ENCODE data around the gene ASPHD1. TPM values are rescaled to one million over a fixed set of nuclear protein-coding genes. Genes with fewer than 3 reads are reported as not detected.
"Not testable (repeated sequence)": the region's sequence is repeated elsewhere in the genome, so short reads cannot be mapped to it uniquely, and the experiment has no call there.

ASPHD1 gene
- total RNA-seq, 1 experiment from 2014 or later: 5.7 TPM

DNA sequence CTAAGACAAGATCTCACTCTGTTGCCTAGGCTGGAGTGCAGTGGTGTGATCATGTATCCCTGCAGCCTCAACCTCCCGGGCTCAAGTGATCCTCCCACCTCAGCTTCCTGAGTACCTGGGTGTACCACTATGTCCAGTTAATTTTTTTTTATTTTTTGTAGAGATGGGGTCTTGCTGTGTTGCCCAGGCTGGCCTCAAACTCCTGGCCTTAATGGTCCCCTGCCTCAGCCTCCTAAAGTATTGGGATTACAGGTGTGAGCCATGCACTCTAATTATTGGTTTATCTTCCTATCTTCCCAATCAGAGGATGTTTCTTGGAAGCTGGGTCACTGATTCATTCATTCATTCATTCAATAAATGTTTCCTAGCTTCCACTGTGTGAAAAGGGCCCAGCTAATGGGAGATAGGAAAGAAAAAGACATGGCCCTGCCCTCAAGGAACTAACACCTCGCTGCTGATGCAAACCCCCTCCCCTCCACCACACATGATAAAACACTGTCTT lies 8.5 kb downstream of the ASPHD1 start:
- no peak overlapping the region for H3K27ac Mint-ChIP-seq (ENCODE audit: low read depth, unreplicated experiment)
- intact Hi-C loops (cut with micrococcal nuclease): no loop called here
- no peak overlapping the region for H3K4me3 Mint-ChIP-seq (ENCODE audit: unreplicated experiment)
- DNase-seq (ENCODE audit: unreplicated experiment): no peak
- ChIA-PET CTCF (no interaction called here), POLR2A (interaction anchor here (0.6 to 2.4 kb wide), 4 partner anchors 8 to 87 kb away, joined by 3 to 11 read pairs (median 4); partner anchors contain the start of genes ASPHD1, INO80E and TAOK2)
- H3K27me3 Mint-ChIP-seq (ENCODE audit: insufficient read depth, unreplicated experiment): no peaks in the 10 kb centered on the region
- no peaks in the 10 kb centered on the region for H3K9me3 Mint-ChIP-seq (ENCODE audit: unreplicated experiment)
- no TSS peak for BruUV-seq (replicated peaks)
- H3K4me1 Mint-ChIP-seq (ENCODE audit: insufficient read depth, unreplicated experiment): no peaks in the 10 kb centered on the region
- TF ChIP-seq, protein P1, sequence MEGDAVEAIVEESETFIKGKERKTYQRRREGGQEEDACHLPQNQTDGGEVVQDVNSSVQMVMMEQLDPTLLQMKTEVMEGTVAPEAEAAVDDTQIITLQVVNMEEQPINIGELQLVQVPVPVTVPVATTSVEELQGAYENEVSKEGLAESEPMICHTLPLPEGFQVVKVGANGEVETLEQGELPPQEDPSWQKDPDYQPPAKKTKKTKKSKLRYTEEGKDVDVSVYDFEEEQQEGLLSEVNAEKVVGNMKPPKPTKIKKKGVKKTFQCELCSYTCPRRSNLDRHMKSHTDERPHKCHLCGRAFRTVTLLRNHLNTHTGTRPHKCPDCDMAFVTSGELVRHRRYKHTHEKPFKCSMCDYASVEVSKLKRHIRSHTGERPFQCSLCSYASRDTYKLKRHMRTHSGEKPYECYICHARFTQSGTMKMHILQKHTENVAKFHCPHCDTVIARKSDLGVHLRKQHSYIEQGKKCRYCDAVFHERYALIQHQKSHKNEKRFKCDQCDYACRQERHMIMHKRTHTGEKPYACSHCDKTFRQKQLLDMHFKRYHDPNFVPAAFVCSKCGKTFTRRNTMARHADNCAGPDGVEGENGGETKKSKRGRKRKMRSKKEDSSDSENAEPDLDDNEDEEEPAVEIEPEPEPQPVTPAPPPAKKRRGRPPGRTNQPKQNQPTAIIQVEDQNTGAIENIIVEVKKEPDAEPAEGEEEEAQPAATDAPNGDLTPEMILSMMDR (IDR thresholded peaks at IDR 0.05; ENCODE audit: unreplicated experiment): no peak
- peaks cover 23% of the 10 kb centered on the region for H3K36me3 Mint-ChIP-seq (ENCODE audit: insufficient read depth, unreplicated experiment)

DNA sequence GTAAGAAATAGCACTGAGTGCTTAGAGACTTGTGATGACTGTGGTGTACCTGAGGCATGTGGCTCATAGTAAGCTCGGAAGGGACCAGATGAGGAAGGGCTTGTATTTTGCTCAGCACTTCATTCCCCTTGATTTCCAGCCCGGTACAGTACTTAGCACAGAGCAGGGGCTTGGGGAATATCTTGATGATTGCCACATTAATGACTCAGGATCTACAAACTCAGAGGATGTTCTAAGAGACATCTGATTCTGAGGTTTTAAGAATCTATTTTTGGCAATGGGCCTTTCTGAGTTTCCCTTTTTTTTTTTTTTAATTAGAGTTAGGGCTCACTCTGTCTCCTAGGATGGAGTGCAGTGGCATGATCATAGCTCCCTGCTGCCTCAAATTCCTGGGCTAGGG lies 9.1 kb downstream of the ASPHD1 start:
- Mint-ChIP-seq H3K27me3 (ENCODE audit: insufficient read depth, unreplicated experiment) (no peaks in the 10 kb centered on the region), H3K36me3 (ENCODE audit: insufficient read depth, unreplicated experiment) (peaks cover 27% of the 10 kb centered on the region), H3K4me3 (ENCODE audit: unreplicated experiment) (no peak overlapping the region), H3K9me3 (ENCODE audit: unreplicated experiment) (no peaks in the 10 kb centered on the region), H3K4me1 (ENCODE audit: insufficient read depth, unreplicated experiment) (no peaks in the 10 kb centered on the region), H3K27ac (ENCODE audit: low read depth, unreplicated experiment) (no peak overlapping the region)
- CTCF ChIA-PET: interaction anchor here (0.6 kb wide), 1 partner anchor 61 kb away, joined by 4 read pairs; no protein-coding TSS in a partner anchor
- intact Hi-C loops (cut with micrococcal nuclease): no loop called here
- TF ChIP-seq, protein P1 (IDR thresholded peaks at IDR 0.05; ENCODE audit: unreplicated experiment): no peak
- no peak for DNase-seq (ENCODE audit: unreplicated experiment)
- BruUV-seq (replicated peaks): no TSS peak
- POLR2A ChIA-PET: interaction anchor here (1.2 to 2.4 kb wide), 2 partner anchors 9 to 87 kb away, joined by 4 to 11 read pairs; partner anchors contain the start of genes ASPHD1 and INO80E

DNA sequence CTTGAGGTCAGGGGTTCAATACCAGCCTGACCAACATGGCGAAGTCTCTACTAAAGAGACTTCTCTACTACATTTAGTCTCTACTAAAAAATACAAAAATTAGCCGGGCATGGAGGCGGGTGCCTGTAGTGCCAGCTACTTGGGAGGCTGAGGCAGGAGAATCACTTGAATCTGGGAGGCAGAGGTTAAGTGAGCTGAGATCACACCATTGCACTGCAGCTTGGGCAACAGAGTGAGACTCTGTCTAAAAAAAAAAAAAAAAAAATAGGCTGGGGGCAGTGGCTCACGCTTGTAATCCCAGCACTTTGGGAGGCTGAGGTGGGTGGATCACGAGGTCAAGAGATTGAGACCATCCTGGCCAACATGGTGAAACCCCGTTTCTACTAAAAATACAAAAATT lies 9.6 kb downstream of the ASPHD1 start:
- H3K27me3 Mint-ChIP-seq (ENCODE audit: insufficient read depth, unreplicated experiment); DNase-seq (ENCODE audit: unreplicated experiment); intact Hi-C loops (cut with micrococcal nuclease); BruUV-seq (replicated peaks); H3K4me1 Mint-ChIP-seq (ENCODE audit: insufficient read depth, unreplicated experiment); H3K4me3 Mint-ChIP-seq (ENCODE audit: unreplicated experiment); H3K9me3 Mint-ChIP-seq (ENCODE audit: unreplicated experiment); H3K27ac Mint-ChIP-seq (ENCODE audit: low read depth, unreplicated experiment): not testable (repeated sequence)
- POLR2A ChIA-PET: interaction anchor here (0.6 to 2.4 kb wide), 3 partner anchors 9 to 86 kb away, joined by 3 to 11 read pairs (median 4); partner anchors contain the start of genes ASPHD1 and INO80E
- CTCF ChIA-PET: interaction anchor here (0.6 kb wide), 2 partner anchors 13 to 60 kb away, joined by 4 read pairs; no protein-coding TSS in a partner anchor
- H3K36me3 Mint-ChIP-seq (ENCODE audit: insufficient read depth, unreplicated experiment): peaks cover 31% of the 10 kb centered on the region

DNA sequence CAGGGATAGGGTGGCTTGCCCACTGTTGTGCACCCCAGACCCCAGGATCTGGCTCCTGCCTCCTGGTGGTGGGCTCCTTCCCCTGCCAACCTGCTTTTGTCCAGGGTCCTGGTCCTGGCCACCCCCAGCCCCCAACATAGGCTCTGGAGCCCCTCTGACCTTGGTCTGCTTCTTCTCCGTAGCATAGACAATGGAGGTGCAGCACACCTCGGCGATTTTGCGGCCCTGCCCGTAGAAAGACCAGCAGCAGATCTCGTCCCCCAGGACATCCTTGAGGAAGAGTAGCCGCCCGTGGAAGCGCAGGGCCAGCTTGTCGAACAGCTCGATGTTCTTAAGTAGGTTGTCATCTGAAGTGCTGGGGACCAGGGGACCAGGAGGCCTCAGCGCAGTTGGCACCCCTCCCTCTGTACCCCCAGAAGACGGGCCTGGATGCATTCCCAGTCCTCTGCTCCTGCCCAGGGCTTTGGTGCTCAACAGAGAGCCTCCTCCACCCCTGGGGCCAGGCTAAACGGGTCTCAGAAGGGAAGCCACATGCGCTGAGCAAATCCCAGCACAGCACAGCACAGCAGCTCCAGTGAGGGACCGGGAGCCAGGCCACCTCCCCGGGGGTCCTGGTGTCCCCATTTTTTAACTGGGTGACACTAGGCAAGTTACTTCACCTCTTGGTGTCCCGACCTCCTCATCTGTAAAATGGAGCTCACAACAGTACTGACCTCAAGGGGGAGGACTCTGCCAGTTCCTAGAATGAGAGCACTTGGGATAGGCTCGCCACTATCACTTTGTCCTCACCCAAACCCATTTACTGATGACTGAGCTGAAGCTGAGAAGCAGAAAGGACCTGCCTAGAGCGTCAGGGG lies 10.8 kb downstream of the ASPHD1 start:
- Mint-ChIP-seq H3K36me3 (ENCODE audit: insufficient read depth, unreplicated experiment) (peaks cover 36% of the 10 kb centered on the region), H3K4me1 (ENCODE audit: insufficient read depth, unreplicated experiment) (no peaks in the 10 kb centered on the region), H3K4me3 (ENCODE audit: unreplicated experiment) (no peak overlapping the region), H3K27me3 (ENCODE audit: insufficient read depth, unreplicated experiment) (no peaks in the 10 kb centered on the region), H3K27ac (ENCODE audit: low read depth, unreplicated experiment) (no peak overlapping the region), H3K9me3 (ENCODE audit: unreplicated experiment) (no peaks in the 10 kb centered on the region)
- ChIA-PET POLR2A (interaction anchor here (0.6 to 2.4 kb wide), 3 partner anchors 10 to 133 kb away, joined by 3 to 11 read pairs (median 6); partner anchors contain the start of genes ASPHD1, KCTD13 and ZG16), CTCF (interaction anchor here (0.5 kb wide), 1 partner anchor 121 kb away, joined by 3 read pairs; no protein-coding TSS in a partner anchor)
- no TSS peak for BruUV-seq (replicated peaks)
- TF ChIP-seq, protein P1 (IDR thresholded peaks at IDR 0.05; ENCODE audit: unreplicated experiment): no peak
- intact Hi-C loops (cut with micrococcal nuclease): no loop called here
- no peak for DNase-seq (ENCODE audit: unreplicated experiment)
